ENCODE data around the gene NUAK1. TPM values are rescaled to one million over a fixed set of nuclear protein-coding genes. Genes with fewer than 3 reads are reported as not detected.

The NUAK1 gene
- total and polyA plus RNA-seq, 2 experiments from 2014 or later = 5.4 to 16.9 TPM

GRCh38 chr12:106115440-106115839, 23.3 kb downstream of the NUAK1 start:
- H3K79me2 ChIP-seq (replicated peaks; ENCODE audit: insufficient read depth) = peaks cover 100% of the 10 kb centered on the region
- ATAC-seq = peak; percentile 14; the same call in 2 of the 3 replicates
- no peaks in the 10 kb centered on the region for H3K9me3 Mint-ChIP-seq
- H3K4me1 ChIP-seq (ENCODE audit: insufficient read depth) = peaks cover 74% of the 10 kb centered on the region
- no peak overlapping the region for H3K27ac ChIP-seq (ENCODE audit: low read depth)
- no peaks in the 10 kb centered on the region for H3K36me3 ChIP-seq (ENCODE audit: insufficient read depth)
- no peak overlapping the region for H3K4me3 ChIP-seq
- H3K27ac Mint-ChIP-seq = no peak overlapping the region
- no peak overlapping the region for H2AFZ ChIP-seq
- H4K20me1 ChIP-seq (replicated peaks; ENCODE audit: insufficient read depth) = no peaks in the 10 kb centered on the region
- TF ChIP-seq JUNB (IDR thresholded peaks at IDR 0.05; ENCODE audit: unreplicated experiment) (no peak), ZNF331 (CRISPR knock-in tag; IDR thresholded peaks at IDR 0.05; ENCODE audit: low read depth) (no peak), POLR2AphosphoS5 (IDR thresholded peaks at IDR 0.05; ENCODE audit: low read depth) (no peak)
- H3K9me2 ChIP-seq (ENCODE audit: insufficient read depth) = no peaks in the 10 kb centered on the region
- H3K27me3 ChIP-seq (ENCODE audit: insufficient read depth) = no peaks in the 10 kb centered on the region
- H3K4me3 Mint-ChIP-seq = no peak overlapping the region
- DNase-seq (ENCODE audit: low spot score) = no peak
- H3K4me2 ChIP-seq = peak overlapping the region; percentile 25; the same call in 1 of the 2 replicates
- H3K36me3 Mint-ChIP-seq (ENCODE audit: low read depth) = no peaks in the 10 kb centered on the region
- peaks cover 6% of the 10 kb centered on the region for H3K27me3 Mint-ChIP-seq (ENCODE audit: insufficient read depth, low read depth, poor library complexity)
- H3F3A ChIP-seq (replicated peaks; ENCODE audit: low read depth) = no peaks in the 10 kb centered on the region
- H3K4me1 Mint-ChIP-seq = peaks cover 66% of the 10 kb centered on the region

GRCh38 chr12:106114447-106115068, 24.2 kb downstream of the NUAK1 start:
- no peak overlapping the region for H3K27ac ChIP-seq (ENCODE audit: low read depth)
- ATAC-seq = no peak
- TF ChIP-seq EZH2 (IDR thresholded peaks at IDR 0.05; ENCODE audit: low read depth, unreplicated experiment) (no peak), REST (IDR thresholded peaks at IDR 0.05; ENCODE audit: unreplicated experiment) (no peak), ETS1 (IDR thresholded peaks at IDR 0.05) (no peak), POLR2AphosphoS5 (IDR thresholded peaks at IDR 0.05; ENCODE audit: low read depth) (no peak), EZH2phosphoT487 (IDR thresholded peaks at IDR 0.05; ENCODE audit: unreplicated experiment) (no peak), CREB1 (CRISPR knock-in tag; IDR thresholded peaks at IDR 0.05; ENCODE audit: low read depth) (no peak), CTCF (conservative IDR thresholded peaks at IDR 0.05; ENCODE audit: low read depth in 2 of 2) (no peak), JUNB (IDR thresholded peaks at IDR 0.05; ENCODE audit: unreplicated experiment) (no peak)

More at GRCh38 chr12:106114447-106115068, 24.2 kb downstream of the NUAK1 start:
- Histone ChIP-seq H3K79me2 (replicated peaks; ENCODE audit: insufficient read depth) (peaks cover 100% of the 10 kb centered on the region), H3K4me2 (no peak overlapping the region), H4K20me1 (replicated peaks; ENCODE audit: insufficient read depth) (0 out of 2 replicates have a peak, but pooled peaks cover 2% of the 10 kb centered on the region), H3F3A (replicated peaks; ENCODE audit: low read depth) (no peaks in the 10 kb centered on the region; the same call in 1 of the 2 replicates), H2AFZ (no peak overlapping the region), H3K4me3 (no peak overlapping the region), H3K9me2 (ENCODE audit: insufficient read depth) (no peaks in the 10 kb centered on the region), H3K36me3 (ENCODE audit: insufficient read depth) (no peaks in the 10 kb centered on the region), H3K4me1 (ENCODE audit: insufficient read depth) (peaks cover 74% of the 10 kb centered on the region), H3K27me3 (ENCODE audit: insufficient read depth) (no peaks in the 10 kb centered on the region)
- Mint-ChIP-seq H3K4me3 (no peak overlapping the region), H3K27ac (no peak overlapping the region; the same call in 1 of the 2 replicates), H3K27me3 (ENCODE audit: insufficient read depth, low read depth, poor library complexity) (peaks cover 9% of the 10 kb centered on the region), H3K4me1 (peaks cover 74% of the 10 kb centered on the region), H3K36me3 (ENCODE audit: low read depth) (no peaks in the 10 kb centered on the region), H3K9me3 (no peaks in the 10 kb centered on the region)
- DNase-seq (ENCODE audit: low spot score) = no peak

All from GM23338 (cell line).